Posterior vena cava (tissue), 2 donors: ENCODE data around the gene STAB2. TPM values are rescaled to one million over a fixed set of nuclear protein-coding genes. Genes with fewer than 3 reads are reported as not detected.
A peak's percentile ranks its signal among the peaks of the same experiment; 100 is the strongest.

Experiments
- DNase-seq: peaks from one replicate; pipeline ENCODE4 v3.0.0-alpha.2; 2020; ENCODE audit warnings: low spot score
- intact Hi-C, 2 donors: fragments of 100-400 bp; cut with DNase I; formaldehyde crosslinking; loops; one replicate each; pipeline versions ENCODE4 v1.14.1 to v1.14.2; 2022 to 2023
- long read RNA-seq, 2 donors: library from polyadenylated mRNA; unstranded; transcript quantifications; one replicate each; pipeline ENCODE4 v2.0.0, GENCODE V29; 2020 to 2021
- total RNA-seq, 2 donors: library from RNA; stranded (reverse); fragmentation: NEBNext Ultra II Directional; extraction: Animal tissue kit (Norgen Biotek cat#: 25700); gene quantifications; one replicate each; pipeline ENCODE4 v1.2.1, GENCODE V29; 2021
- donor health status: DM: yes; HTN: yes; CAD: no.
- donor health status: DM: yes; HTN: yes; CAD: no.

Gene STAB2, protein sequence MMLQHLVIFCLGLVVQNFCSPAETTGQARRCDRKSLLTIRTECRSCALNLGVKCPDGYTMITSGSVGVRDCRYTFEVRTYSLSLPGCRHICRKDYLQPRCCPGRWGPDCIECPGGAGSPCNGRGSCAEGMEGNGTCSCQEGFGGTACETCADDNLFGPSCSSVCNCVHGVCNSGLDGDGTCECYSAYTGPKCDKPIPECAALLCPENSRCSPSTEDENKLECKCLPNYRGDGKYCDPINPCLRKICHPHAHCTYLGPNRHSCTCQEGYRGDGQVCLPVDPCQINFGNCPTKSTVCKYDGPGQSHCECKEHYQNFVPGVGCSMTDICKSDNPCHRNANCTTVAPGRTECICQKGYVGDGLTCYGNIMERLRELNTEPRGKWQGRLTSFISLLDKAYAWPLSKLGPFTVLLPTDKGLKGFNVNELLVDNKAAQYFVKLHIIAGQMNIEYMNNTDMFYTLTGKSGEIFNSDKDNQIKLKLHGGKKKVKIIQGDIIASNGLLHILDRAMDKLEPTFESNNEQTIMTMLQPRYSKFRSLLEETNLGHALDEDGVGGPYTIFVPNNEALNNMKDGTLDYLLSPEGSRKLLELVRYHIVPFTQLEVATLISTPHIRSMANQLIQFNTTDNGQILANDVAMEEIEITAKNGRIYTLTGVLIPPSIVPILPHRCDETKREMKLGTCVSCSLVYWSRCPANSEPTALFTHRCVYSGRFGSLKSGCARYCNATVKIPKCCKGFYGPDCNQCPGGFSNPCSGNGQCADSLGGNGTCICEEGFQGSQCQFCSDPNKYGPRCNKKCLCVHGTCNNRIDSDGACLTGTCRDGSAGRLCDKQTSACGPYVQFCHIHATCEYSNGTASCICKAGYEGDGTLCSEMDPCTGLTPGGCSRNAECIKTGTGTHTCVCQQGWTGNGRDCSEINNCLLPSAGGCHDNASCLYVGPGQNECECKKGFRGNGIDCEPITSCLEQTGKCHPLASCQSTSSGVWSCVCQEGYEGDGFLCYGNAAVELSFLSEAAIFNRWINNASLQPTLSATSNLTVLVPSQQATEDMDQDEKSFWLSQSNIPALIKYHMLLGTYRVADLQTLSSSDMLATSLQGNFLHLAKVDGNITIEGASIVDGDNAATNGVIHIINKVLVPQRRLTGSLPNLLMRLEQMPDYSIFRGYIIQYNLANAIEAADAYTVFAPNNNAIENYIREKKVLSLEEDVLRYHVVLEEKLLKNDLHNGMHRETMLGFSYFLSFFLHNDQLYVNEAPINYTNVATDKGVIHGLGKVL (N-terminal part only)
- 1 to 10 TPM in 1 of 2 donors, under 1 TPM in 1; 0.46 to 1.2 TPM for total RNA-seq
- long read RNA-seq, donor 1, result 0 reads
- long read RNA-seq, donor 2, partial matches to known transcripts, result 4 of 11 reads
- long read RNA-seq, donor 2, other reads (novel, unspliced or antisense), result 7 of 11 reads

DNA sequence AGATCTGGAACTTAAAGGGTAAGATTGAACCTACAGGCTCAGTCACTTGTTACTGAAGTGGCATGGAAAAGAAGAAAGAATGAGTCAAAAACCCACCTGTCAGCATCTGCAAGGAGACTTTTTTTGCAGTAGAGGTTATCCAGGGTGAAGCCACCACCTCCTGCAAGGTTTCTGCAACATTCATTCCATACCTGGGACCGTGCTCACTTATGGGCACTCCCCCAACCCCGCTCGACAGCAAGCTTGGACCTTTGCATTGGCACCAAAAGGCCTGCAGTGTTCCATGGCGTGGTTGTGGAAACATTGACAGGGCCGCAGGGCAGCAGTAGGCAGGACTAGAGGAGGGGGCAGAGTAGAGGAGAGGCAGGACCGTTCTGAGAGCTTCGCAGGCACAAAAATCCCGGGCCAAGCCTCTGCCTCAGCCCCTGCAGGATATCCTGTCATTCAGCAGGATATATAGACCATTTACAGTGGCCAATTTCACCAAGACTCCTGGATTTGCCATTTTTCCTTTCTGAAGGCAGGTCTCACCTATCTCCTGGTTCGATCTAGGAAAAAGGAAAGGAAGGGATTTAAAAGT lies at the start of gene STAB2:
Gene STAB2 (plus strand): TSS at position 483 of the 580 bp plus-strand sequence. CDS start 204 bp downstream, outside the sequence.
- intact Hi-C loops, result no loop called here
- no peak for DNase-seq

DNA sequence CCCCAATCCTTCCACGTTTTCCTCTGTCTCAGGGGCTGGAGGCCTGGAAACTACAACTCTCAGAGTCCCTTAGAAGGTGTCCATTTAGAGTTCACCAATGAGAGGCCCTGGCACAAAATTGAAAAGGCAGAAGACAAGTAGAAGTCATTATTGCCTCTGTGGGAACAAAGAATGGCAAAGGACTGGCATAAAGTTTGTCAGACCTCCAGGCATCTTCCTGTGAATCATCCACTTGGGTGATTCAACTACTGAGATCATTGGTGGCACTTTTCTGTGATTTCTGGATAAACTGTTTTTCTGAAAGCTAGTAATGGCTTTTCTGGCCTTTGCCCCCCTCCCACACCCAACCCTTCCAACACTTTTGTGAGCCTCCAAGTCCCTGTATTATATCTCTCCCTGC lies 48.7 kb upstream of the STAB2 start:
- no peak for DNase-seq
- intact Hi-C loops, result no loop called here

DNA sequence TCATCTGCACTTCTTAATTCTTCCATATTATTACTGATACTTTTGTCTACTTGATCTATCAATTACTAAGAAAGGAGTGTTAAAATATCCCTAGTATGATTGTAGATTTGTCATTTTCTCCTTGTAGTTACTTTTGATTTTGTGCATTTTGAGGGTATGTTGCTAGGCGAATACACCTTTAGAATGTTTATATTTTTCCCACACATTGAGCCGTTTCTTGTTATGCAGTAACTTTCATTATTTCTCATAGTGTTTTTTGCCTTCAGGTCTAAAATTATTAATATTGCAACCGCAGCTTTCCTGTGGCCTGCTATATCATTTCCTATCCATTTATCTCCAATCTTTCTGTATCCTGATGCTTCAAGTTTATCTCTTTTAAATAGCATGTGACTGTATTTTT lies 46.8 kb upstream of the STAB2 start:
- intact Hi-C loops, result loop anchor here in 1 of 2 donors (5.0 kb wide), 1 partner anchor 548 kb away; no protein-coding TSS in a partner anchor

DNA sequence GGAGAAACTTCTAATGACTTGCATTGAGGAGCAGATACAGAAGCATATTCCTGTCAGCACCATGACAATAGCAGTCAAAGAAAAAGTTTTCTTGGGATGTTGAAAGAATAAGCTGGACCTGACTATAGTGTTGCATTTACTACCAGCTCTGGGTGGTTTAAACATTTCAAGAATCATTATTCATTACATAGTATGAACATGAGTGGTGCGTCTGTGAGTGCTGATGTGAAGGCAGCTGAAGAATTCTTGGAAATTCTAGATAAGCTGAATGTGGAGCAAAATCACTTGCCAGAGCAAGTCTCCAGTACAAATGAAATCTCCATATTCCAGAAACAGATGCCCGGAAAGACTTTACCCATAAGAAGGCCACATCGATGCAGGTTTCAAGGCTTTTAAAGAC lies 45.0 kb upstream of the STAB2 start:
- DNase-seq, result no peak
- intact Hi-C loops, result loop anchor here in 1 of 2 donors (5.0 kb wide), 1 partner anchor 550 kb away; no protein-coding TSS in a partner anchor

More for the DNA sequence above, 46.8 kb upstream of the STAB2 start:
- no peak for DNase-seq

DNA sequence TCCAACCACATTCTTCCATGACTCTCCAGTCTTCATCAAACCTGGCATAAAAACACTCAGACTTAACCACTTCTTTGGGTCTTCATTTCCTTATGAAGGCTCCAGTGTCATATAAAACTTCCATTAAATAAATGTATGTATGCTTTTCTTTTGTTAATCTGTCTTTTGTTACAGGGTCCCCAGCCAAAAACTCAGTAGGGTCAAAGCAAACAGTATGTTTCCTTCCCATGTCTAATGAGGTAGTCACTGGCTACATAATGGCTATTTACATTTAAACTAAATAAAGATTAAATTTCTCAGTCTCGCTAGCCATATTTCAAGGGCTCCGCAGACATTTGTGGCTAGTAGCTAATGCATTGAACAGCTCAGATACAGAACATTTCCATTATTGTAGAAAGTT lies 40.1 kb upstream of the STAB2 start:
- intact Hi-C loops, result no loop called here

DNA sequence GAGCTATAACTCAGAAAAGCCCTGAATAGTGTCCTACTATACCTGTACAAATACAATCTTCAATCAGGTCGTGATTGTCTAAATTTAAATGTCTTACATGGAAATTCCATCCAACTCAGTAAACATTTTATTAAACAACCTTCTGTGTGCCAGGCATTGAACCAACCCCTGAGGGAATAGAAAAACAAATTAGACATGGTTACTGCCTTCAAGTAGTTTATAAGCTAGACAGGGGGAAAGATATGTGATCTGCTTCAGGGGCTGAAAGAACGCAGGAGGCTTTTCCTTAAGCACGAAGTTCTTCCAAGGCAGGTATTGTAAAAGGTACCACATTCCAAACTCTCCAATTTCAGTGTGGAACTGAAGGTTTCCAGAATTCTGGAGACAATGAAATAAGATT lies 39.7 kb upstream of the STAB2 start:
- intact Hi-C loops, result no loop called here
- DNase-seq, result no peak

More for the DNA sequence above, 40.1 kb upstream of the STAB2 start:
- no peak for DNase-seq

DNA sequence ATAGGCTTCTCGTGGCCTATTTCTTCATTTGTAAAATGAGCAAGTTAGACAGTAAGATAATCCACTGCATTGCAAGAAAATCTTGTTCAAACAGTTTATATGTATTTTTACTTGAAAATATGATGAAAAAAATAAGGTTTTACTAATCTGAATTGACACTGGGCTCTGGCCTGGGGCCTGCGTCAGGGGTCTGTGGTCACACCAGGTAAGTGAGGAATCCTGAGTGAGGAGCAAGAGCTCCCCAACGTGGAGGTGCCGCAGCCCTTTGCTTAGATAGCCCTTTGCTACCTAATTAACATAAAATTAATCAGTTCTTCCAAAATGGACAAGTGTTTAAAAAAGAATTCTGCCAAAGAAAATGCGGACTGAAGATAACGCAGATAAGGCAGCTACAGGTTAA lies 39.1 kb upstream of the STAB2 start:
- intact Hi-C loops, result no loop called here
- DNase-seq, result no peak

DNA sequence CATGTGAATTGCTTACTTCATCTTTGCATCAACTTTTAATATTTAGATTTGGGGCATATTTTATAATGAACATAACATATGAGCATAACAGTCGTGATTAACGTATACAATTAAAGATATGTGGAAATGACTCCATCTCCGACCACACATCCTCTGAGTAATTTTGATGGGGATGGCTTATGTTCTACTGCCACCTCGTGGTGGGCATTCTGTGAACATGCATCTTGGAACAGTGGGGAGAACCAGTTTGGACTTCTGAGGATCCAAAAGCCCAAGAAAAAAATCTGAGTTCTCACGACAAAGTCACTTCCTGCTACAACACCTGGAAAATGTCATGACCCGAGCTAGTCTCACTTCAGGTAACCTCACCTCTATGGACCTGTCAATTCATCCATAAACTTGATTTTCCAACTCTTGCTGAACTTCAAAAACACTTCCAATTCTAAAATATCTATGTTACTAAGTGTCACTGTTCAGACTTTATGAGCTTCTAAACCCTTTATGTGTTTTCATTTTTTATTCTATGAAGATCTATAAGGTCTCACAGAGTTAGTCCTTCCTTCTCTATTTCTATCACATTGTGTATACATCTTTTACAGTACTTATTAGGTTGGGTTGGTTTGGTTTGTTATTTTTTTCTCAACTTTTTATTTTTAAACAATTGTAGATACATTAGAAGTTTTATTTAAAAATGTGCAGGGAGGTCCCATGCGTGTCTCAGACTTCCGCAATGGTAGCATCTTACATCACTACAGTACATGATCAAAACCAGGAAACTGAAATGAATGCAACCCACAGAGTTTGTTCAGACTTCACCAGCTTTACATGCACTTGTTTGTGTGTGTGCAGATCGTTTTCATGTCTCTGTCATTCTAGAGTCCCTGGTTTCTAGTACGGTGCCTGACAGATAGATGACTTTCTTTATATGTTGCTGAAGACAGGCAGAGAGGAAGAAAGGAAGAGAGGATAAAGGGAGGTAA lies 38.2 kb upstream of the STAB2 start:
- no peak for DNase-seq
- intact Hi-C loops, result no loop called here

DNA sequence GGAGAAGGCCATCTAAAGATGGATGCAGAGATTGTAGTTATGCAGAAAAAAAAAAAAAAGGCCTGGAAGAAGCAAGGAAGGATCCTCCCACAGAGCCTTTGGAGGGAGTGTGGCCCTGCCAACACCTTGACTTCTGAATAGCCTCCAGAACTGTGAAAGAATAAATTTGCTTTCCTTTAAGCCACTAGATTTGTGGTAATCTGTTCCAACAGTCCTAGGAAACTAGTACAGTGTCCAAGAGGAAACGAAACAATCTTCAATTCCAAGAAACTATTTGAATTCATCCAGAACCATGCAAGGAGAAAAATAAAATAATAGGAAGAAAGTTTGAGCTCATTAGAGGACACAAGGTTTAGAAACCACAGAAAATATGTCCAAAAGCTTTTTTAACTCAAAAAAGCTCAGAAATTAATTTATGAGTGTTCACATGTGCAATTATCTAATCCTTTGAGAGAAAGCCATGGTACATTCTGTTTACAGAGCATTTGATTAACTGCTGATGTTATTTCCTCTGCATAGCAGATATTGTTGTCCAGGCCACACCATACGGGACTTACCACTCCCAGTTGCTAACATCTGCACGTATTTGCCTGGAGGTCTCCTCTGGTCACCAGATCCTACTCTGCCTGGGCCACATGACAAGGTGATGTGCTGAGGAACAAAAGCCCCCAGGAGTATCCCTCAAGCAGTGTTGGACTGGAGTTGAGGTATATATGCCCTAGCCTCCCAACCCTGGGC lies 30.0 kb upstream of the STAB2 start:
- DNase-seq, result no peak
- intact Hi-C loops, result loop anchor here in 1 of 2 donors (10.0 kb wide), 1 partner anchor 672 kb away; no protein-coding TSS in a partner anchor

DNA sequence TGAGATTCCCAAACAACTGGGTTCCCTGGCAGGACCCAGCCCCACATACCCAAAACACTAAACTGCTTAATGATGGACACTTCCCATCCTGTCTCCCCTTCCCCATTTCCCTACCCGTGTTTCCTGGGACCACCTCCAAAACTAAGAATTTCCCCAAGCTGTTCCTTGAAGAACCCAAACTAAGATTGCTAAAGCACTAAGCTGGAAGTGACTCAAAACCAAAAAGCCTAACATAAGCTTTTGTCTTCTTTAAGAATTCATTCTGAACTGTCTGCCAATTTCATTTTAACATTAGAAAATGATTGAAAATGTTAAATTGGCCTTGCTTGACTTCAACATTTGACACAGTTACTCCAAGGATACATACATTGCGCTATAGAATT lies 29.5 kb upstream of the STAB2 start:
- DNase-seq, result no peak
- intact Hi-C loops, result loop anchor here in 1 of 2 donors (10.0 kb wide), 1 partner anchor 673 kb away; no protein-coding TSS in a partner anchor

DNA sequence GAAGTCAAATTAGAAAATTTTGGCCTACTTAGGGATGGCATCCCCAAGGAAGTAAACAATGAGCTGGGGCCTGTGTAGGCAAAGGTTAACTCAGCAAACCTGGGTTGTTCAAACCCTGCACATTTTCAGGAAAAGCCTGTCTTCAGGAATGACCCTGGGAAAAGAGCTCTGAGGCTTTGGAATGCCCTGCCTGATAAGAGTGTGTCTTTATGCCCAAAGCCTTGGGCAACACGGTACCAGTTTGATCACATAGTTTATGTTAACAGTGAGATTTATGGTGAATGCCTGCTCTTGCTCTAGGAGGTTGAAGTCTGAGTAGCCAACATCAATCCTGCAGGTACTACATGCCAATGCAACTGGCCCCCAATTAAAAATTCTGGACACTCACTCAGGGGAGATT lies 28.2 kb upstream of the STAB2 start:
- no peak for DNase-seq
- intact Hi-C loops, result loop anchor here in 1 of 2 donors (10.0 kb wide), 1 partner anchor 674 kb away; no protein-coding TSS in a partner anchor

DNA sequence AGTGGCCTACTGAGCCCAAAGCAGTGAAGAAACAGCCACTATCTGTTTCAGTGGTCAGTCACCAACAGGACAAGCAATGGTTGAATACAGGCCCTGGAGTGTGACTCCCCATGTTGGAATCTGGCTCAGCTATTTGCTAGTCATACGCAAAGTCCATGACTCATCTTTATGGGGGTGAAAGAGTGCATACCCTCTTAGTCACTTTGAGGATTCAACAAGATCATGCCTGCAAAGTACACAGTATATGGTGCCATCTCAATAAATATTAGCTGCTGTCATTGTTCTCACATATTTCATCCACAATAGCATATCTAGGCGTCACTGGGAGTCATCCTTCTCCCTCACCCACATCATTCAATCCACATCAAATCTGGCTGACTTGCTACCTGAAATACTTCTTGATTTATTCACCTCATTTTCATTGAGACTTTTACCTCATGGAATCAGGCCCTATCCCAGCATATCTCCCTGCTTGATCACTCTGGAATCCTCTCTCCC lies 26.4 kb upstream of the STAB2 start:
- intact Hi-C loops, result no loop called here
- no peak for DNase-seq

DNA sequence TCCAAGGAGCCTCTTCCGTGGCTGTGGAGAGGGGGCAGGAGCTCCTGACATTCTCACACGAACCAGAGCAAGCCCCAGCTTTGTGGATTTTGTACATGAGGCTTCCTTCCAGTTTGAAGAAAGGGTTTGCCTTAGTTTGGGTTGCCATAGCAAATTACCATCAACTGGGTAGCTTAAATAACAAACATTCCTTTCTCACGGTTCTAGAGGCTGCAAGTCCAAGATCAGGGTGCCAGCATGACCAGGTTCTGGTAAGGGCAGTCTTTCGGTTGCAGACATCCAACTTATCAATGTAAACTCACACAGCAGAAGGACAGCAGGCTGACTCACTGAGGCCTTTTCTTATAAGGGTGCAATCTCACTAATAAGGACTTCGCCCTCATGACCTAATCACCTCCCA lies 25.9 kb upstream of the STAB2 start:
- intact Hi-C loops, result no loop called here
- no peak for DNase-seq

DNA sequence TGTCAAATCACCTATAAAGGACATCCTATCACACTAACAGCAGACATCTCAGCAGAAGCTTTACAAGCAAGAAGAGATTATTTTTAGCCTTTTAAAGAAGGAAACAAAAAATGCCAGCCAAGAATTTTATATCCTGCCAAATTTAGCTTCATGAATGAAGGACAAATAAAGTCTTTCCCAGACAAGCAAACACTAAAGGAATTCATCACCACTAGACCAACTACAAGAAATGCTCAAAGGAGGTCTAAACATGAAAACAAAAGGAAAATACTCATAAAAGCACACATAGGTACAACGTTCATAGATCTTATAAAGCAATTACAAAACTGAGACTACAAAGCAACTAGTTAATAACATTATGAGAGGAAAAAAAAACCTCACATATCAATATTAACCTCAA lies 20.7 kb upstream of the STAB2 start:
- intact Hi-C loops, result no loop called here
- no peak for DNase-seq

DNA sequence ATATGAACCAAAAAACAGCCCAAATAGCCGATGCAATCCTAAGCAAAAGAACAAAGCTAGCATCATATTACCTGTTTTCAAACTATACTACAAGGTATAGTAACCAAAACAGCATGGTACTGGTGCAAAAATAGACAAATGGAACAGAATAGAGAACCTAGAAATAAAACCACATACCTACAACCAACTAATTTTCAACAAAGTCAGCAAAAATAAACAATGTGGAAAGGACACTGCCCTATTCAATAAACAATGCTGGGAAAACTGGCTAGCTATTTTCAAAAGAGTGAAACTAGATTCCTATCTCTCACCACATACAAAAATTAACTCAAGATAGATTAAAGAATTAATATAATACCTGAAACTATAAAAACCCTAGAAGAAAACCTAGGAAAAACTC lies 17.8 kb upstream of the STAB2 start:
- DNase-seq, result no peak
- intact Hi-C loops, result no loop called here

DNA sequence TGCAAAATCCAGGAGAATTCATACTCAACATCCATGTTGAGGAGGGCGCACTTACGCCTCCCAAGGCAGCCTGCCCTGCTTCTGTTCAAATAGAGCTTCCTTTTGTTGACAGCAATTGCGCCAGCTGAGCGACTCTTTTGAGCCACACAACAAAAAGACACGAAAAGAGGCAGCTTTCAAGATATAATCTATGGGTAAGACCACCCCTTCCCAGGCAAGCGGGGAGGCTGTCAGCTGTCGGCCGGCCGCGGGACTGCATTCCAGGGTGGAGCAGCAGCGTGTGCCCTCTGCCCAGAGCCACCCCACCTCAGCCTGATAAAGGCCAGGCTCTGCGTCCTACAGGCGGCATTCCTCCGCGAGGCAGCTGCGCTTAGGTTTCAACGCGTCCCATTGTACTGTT lies 15.8 kb upstream of the STAB2 start:
- intact Hi-C loops, result no loop called here
- DNase-seq, result peak; percentile 74
